ENCODE measurements around the gene KIAA0408.
"Not testable (repeated sequence)": the region's sequence is repeated elsewhere in the genome, so short reads cannot be mapped to it uniquely, and the experiment has no call there.

Gene KIAA0408

GRCh38 chr6:127415096-127415495 lies 44.1 kb downstream of the KIAA0408 start:
- DNase-seq (ENCODE audit: extremely low read depth in 1 of 2, low read depth in 1 of 2), result no peak

- not testable (repeated sequence) for DNase-seq (ENCODE audit: extremely low read depth in 1 of 2, low read depth in 1 of 2)
Measured at GRCh38 chr6:127413123-127413522, 46.1 kb downstream of the KIAA0408 start.

GRCh38 chr6:127412016-127412415 lies 47.2 kb downstream of the KIAA0408 start:
- not testable (repeated sequence) for DNase-seq (ENCODE audit: extremely low read depth in 1 of 2, low read depth in 1 of 2)

All from stimulated activated CD8-positive, alpha-beta memory T cell treated with anti-CD3 and anti-CD28 coated beads, Interleukin-7, amount 100 ng/mL, for 48 hours (primary cell).